ENCODE data around the gene PIP5K1A.

Gene PIP5K1A

DNA sequence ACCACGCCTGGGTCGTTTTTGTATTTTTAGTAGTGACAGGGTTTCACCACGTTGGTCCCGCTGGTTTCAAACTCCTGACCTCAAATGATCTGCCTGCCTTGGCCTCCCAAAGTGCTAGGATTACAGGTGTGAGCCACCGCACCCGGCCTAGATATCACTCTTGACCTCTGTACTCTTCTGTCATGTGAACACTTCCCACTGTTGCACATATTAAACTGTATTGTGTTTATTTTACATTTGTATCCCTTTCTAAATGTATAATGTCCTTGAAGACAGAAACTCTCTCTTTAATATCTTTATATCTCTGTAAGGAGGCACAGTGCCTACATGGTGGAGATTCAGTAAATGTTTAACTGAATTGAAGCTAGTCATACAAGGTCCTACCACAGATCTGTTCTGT is 36.9 kb downstream of the PIP5K1A start:
- no peaks in the 10 kb centered on the region for H3K9me3 ChIP-seq (ENCODE audit: insufficient read depth, low read depth, low read length)
- peaks cover 99% of the 10 kb centered on the region for H3K36me3 ChIP-seq (ENCODE audit: insufficient read depth, low read depth, low read length)
- H3K27ac ChIP-seq (ENCODE audit: low read length) = no peak overlapping the region
- no peak overlapping the region for H3K9ac ChIP-seq (ENCODE audit: low read depth, low read length)
- no peaks in the 10 kb centered on the region for H3K27me3 ChIP-seq (ENCODE audit: insufficient read depth, low read length)
- no peak overlapping the region for H3K4me3 ChIP-seq (ENCODE audit: low read length)
- H3K4me1 ChIP-seq (ENCODE audit: insufficient read depth, low read length) = no peaks in the 10 kb centered on the region

DNA sequence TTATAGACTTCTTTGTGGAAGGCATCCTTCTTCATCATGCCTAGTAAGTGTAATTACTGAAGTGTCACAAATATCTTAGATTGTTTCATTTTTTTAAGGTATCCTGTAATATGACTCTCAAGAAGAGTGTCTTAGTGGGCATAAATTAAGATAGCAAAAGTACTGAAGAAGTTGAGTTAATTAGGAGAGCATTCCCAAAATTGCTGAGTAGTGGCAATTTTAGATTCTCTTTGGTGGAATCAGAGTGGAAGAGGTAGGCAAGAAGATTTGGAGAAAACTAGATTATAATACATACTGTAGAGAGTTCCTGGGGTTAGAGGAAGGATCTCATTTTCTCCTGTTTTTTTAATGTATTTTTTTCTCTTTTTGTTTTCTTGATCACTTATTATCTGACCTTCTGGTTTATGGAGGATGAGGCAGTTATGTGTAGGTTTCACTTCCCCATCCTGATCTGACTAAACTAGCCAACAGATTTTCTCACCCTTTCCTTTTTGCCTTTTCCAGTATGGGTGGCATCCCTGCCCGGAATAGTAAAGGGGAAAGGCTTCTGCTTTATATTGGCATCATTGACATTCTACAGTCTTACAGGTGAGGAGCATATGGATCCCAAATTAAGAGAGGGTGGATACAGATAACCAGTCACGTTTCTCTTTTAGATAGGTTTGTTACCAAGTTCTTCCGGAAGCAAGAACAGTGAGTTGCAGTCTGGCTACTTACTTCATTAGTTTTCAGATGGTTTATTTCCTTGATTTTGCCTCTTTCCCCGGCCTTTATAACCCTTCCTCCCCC is 39.5 kb downstream of the PIP5K1A start:
- Histone ChIP-seq H3K4me3 (ENCODE audit: low read length) (no peak overlapping the region), H3K27ac (ENCODE audit: low read length) (no peak overlapping the region), H3K9me3 (ENCODE audit: insufficient read depth, low read depth, low read length) (no peaks in the 10 kb centered on the region), H3K36me3 (ENCODE audit: insufficient read depth, low read depth, low read length) (peaks cover 99% of the 10 kb centered on the region), H3K27me3 (ENCODE audit: insufficient read depth, low read length) (no peaks in the 10 kb centered on the region), H3K4me1 (ENCODE audit: insufficient read depth, low read length) (no peaks in the 10 kb centered on the region), H3K9ac (ENCODE audit: low read depth, low read length) (no peak overlapping the region)

DNA sequence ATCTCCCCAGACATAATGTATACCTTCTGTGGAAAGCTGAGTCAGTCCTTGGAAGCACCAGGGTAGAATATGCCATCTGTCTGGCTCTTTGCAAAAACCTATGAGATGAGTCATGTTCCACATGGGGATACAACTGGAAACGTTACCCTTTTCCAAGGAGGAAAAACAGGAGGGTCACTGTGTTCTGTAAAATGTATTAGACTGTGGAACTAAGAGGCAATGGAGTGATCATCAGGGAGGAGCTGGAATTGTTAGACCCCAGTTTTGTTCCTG is 40.1 kb downstream of the PIP5K1A start:
- peaks cover 99% of the 10 kb centered on the region for H3K36me3 ChIP-seq (ENCODE audit: insufficient read depth, low read depth, low read length)
- H3K27me3 ChIP-seq (ENCODE audit: insufficient read depth, low read length) = no peaks in the 10 kb centered on the region
- H3K27ac ChIP-seq (ENCODE audit: low read length) = no peak overlapping the region
- H3K4me1 ChIP-seq (ENCODE audit: insufficient read depth, low read length) = no peaks in the 10 kb centered on the region
- H3K4me3 ChIP-seq (ENCODE audit: low read length) = no peak overlapping the region
- no peak overlapping the region for H3K9ac ChIP-seq (ENCODE audit: low read depth, low read length)
- H3K9me3 ChIP-seq (ENCODE audit: insufficient read depth, low read depth, low read length) = no peaks in the 10 kb centered on the region

DNA sequence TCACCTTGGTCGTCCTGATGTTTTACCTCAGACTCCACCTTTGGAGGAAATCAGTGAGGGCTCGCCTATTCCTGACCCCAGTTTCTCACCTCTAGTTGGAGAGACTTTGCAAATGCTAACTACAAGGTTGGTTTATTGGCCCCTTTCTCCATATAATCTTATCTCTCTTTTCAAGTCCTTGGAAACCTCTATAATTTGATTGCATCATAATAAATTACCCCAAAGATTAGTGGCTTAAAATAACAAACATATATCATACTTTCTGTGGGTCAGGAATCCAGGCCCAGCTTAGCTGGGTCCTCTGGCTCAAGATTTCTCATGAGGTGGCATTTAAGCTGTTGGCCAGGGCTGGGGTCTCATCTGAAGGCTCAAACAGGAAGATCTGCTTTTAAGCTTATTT is 44.1 kb downstream of the PIP5K1A start:
- Histone ChIP-seq H3K27me3 (ENCODE audit: insufficient read depth, low read length) (no peaks in the 10 kb centered on the region), H3K27ac (ENCODE audit: low read length) (no peak overlapping the region), H3K9ac (ENCODE audit: low read depth, low read length) (no peak overlapping the region), H3K4me3 (ENCODE audit: low read length) (no peak overlapping the region), H3K36me3 (ENCODE audit: insufficient read depth, low read depth, low read length) (peaks cover 98% of the 10 kb centered on the region), H3K9me3 (ENCODE audit: insufficient read depth, low read depth, low read length) (no peaks in the 10 kb centered on the region), H3K4me1 (ENCODE audit: insufficient read depth, low read length) (no peaks in the 10 kb centered on the region)

DNA sequence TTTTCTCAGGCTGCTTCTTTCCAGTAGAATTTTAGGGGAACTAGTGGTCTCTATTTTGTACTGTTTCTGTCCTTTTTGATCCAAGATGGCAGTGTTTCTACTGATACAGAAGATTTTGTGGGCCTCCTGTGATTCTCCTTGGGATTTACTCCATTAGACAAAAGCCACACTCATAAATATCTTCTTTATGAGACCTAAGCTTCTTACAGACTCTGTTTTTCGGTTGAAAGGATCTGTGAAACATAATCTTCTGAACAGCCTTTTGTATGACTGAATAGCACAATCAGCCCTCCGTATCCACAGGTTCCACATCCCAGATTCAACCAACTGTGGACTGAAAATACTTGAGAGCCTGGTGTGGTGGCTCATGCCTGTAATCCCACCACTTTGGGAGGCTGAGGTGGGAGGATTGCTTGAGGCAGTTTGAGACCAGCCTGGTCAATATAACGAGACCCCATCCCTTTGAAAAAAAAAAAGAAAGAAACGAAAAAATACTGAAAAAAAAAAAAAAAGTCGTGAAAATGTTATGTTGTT is 45.4 kb downstream of the PIP5K1A start:
- Histone ChIP-seq H3K36me3 (ENCODE audit: insufficient read depth, low read depth, low read length) (peaks cover 98% of the 10 kb centered on the region), H3K9ac (ENCODE audit: low read depth, low read length) (no peak overlapping the region), H3K4me1 (ENCODE audit: insufficient read depth, low read length) (no peaks in the 10 kb centered on the region), H3K4me3 (ENCODE audit: low read length) (no peak overlapping the region), H3K27me3 (ENCODE audit: insufficient read depth, low read length) (no peaks in the 10 kb centered on the region), H3K27ac (ENCODE audit: low read length) (no peak overlapping the region), H3K9me3 (ENCODE audit: insufficient read depth, low read depth, low read length) (no peaks in the 10 kb centered on the region)

DNA sequence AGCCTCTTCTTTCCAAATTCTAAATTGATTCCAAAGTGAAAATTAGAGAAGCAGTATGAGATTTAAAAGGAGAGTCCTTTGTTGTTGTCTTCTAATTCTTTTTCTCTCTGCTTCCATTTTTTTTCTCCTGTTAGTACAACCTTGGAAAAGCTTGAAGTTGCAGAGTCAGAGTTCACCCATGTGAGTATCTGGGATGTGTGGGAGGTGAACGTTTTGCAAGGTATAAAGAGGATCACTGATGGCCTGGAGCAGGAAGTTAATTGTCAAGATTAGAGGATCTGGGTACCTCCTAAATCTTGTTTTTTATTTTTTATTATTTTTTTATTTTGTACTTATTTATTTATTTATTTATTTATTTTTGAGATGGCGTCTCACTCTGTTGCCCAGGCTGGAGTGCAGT is 48.4 kb downstream of the PIP5K1A start:
- no peaks in the 10 kb centered on the region for H3K4me1 ChIP-seq (ENCODE audit: insufficient read depth, low read length)
- H3K27me3 ChIP-seq (ENCODE audit: insufficient read depth, low read length) = no peaks in the 10 kb centered on the region
- no peak overlapping the region for H3K4me3 ChIP-seq (ENCODE audit: low read length)
- H3K27ac ChIP-seq (ENCODE audit: low read length) = no peak overlapping the region
- no peak overlapping the region for H3K9ac ChIP-seq (ENCODE audit: low read depth, low read length)
- peaks cover 87% of the 10 kb centered on the region for H3K36me3 ChIP-seq (ENCODE audit: insufficient read depth, low read depth, low read length)
- H3K9me3 ChIP-seq (ENCODE audit: insufficient read depth, low read depth, low read length) = no peaks in the 10 kb centered on the region

DNA sequence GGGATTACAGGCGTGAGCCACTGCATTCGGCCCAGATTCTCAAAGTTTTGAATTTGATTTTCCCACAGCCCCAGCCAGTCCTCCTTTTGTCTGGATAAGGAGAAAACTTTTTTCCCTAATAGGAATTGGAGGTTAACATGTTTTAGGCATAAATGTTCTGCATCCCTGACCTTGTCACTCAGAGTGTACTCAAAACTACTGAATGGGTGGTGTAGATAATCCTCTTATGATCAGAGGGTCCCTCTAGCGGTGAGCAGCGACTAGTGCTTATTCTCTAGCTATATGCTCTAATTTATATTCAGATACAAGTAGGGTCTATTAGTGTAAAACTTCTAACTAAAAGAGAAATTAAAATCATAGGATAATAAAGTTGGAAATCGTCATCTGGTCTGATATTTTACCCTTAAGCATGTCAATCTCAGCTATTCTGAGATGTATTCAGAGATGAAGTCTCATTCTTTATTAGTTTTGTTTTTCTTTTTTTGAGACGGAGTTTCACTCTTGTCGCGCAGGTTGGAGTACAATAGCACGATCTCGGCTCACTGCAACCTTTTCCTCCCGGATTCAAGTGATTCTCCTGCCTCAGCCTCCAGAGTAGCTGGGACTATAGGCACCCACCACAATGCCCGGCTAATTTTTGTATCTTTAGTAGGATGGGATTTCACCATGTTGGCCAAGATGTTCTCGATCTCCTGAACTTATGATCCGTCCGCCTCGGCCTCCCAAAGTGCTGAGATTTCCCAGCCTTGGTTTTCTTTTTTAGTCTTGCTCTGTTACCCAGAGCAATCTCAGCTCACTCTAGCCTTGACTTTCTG is 53.5 kb downstream of the PIP5K1A start:
- H3K27ac ChIP-seq (ENCODE audit: low read length) = no peak overlapping the region
- no peak overlapping the region for H3K4me3 ChIP-seq (ENCODE audit: low read length)
- H3K9ac ChIP-seq (ENCODE audit: low read depth, low read length) = no peak overlapping the region
- no peaks in the 10 kb centered on the region for H3K27me3 ChIP-seq (ENCODE audit: insufficient read depth, low read length)
- H3K4me1 ChIP-seq (ENCODE audit: insufficient read depth, low read length) = peaks cover 7% of the 10 kb centered on the region; the same call in 1 of the 2 replicates
- H3K9me3 ChIP-seq (ENCODE audit: insufficient read depth, low read depth, low read length) = no peaks in the 10 kb centered on the region
- peaks cover 37% of the 10 kb centered on the region for H3K36me3 ChIP-seq (ENCODE audit: insufficient read depth, low read depth, low read length)

DNA sequence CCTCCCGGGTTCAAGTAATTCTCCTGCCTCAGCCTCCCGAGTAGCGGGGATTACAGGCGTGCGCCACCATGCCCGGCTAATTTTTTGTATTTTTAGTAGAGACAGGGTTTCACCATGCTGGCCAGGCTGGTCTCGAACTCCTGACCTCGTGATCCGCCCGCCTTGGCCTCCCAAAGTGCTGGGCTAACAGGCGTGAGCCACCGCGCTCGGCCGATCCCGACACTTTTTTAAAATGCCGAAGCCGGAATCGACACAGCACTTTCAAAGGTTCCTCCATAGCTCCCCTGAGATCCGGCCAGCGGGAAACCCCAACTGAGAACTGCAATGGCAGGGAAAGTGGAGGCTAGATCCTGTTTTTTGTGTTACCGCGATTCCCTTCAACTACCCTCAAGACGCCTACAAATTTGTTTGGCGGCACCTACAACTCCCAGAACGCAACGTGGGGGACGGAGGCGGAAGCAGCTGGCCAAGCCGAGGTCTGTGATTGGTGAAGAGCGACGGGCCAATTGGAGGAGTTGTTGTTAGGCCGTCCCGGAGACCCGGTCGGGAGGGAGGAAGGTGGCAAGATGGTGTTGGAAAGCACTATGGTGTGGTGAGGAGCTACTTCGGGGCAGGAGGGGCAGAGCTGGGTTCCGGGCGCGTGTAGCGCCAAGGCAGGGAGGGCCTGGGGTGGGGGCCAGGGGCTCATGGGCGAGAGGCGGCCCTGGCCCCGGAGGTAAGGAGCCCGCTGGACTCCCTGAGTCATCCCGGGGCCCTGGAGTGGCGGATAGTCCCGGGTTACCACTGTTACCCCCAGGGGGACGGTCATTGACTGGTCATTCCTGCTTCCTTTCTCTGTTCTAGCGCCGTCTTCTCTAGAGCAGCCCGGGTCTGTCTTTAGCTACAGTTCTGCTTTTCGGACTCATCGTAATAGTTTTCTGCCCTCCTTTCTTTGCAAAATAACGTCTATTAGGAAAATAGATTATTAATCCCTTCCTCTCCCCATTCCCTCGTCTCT is 56.2 kb downstream of the PIP5K1A start, which contains the start of gene PSMD4:
Gene PSMD4, plus strand, starts transcription at position 518 of the 997 bp plus-strand sequence. Its CDS starts 49 bp downstream, at position 567.
- H3K9me3 ChIP-seq (ENCODE audit: insufficient read depth, low read depth, low read length) = no peaks in the 10 kb centered on the region
- H3K36me3 ChIP-seq (ENCODE audit: insufficient read depth, low read depth, low read length) = peaks cover 11% of the 10 kb centered on the region
- H3K27me3 ChIP-seq (ENCODE audit: insufficient read depth, low read length) = no peaks in the 10 kb centered on the region
- H3K4me1 ChIP-seq (ENCODE audit: insufficient read depth, low read length) = peaks cover 7% of the 10 kb centered on the region; the same call in 1 of the 2 replicates
- H3K9ac ChIP-seq (ENCODE audit: low read depth, low read length) = peak within 1 kb of the TSS; percentile 88
- peak within 1 kb of the TSS; percentile 68 for H3K27ac ChIP-seq (ENCODE audit: low read length)
- peak within 1 kb of the TSS; percentile 99 for H3K4me3 ChIP-seq (ENCODE audit: low read length)

GRCh38 chr1:151255381-151255780 is 57.0 kb downstream of the PIP5K1A start:
- H3K9me3 ChIP-seq (ENCODE audit: insufficient read depth, low read depth, low read length) = no peaks in the 10 kb centered on the region
- H3K36me3 ChIP-seq (ENCODE audit: insufficient read depth, low read depth, low read length) = peaks cover 4% of the 10 kb centered on the region; the same call in 1 of the 2 replicates
- peak overlapping the region; percentile 99 for H3K4me3 ChIP-seq (ENCODE audit: low read length)
- peaks cover 7% of the 10 kb centered on the region; the same call in 1 of the 2 replicates for H3K4me1 ChIP-seq (ENCODE audit: insufficient read depth, low read length)
- peak overlapping the region; percentile 88 for H3K9ac ChIP-seq (ENCODE audit: low read depth, low read length)
- peak overlapping the region; percentile 68 for H3K27ac ChIP-seq (ENCODE audit: low read length)
- H3K27me3 ChIP-seq (ENCODE audit: insufficient read depth, low read length) = no peaks in the 10 kb centered on the region

DNA sequence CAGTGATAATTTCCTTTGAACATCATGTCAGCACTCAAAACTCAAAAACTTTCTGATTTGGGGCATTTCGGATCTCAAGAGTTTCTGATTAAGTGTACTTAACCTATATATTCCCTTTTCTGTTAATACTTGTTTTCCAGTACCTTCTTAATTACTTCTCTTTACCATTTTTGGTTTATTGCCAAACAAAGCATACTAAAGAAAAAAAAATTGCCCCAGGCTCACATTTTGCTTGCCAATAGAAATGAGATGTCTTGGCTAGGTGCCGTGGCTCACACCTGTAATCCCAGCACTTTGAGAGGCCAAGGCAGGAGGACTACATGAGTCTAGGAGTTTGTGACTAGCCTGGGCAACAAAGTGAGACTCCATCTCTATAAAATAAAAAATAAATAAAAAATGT is 61.0 kb downstream of the PIP5K1A start:
- Histone ChIP-seq H3K36me3 (ENCODE audit: insufficient read depth, low read depth, low read length) (peaks cover 26% of the 10 kb centered on the region), H3K9me3 (ENCODE audit: insufficient read depth, low read depth, low read length) (no peaks in the 10 kb centered on the region), H3K27ac (ENCODE audit: low read length) (no peak overlapping the region), H3K4me3 (ENCODE audit: low read length) (no peak overlapping the region), H3K9ac (ENCODE audit: low read depth, low read length) (no peak overlapping the region), H3K27me3 (ENCODE audit: insufficient read depth, low read length) (no peaks in the 10 kb centered on the region), H3K4me1 (ENCODE audit: insufficient read depth, low read length) (peaks cover 7% of the 10 kb centered on the region; the same call in 1 of the 2 replicates)

Data from iPS-20b (cell line).